Measurements from ENCODE around the gene FADS1. TPM values are rescaled to one million over a fixed set of nuclear protein-coding genes. Genes with fewer than 3 reads are reported as not detected.

Gene FADS1
- total RNA-seq, 3 donors from 2014 or later (not counting 1 experiment from before 2014, with no cell fraction given), result 9.3 to 17.2 (median 10.2) TPM

DNA sequence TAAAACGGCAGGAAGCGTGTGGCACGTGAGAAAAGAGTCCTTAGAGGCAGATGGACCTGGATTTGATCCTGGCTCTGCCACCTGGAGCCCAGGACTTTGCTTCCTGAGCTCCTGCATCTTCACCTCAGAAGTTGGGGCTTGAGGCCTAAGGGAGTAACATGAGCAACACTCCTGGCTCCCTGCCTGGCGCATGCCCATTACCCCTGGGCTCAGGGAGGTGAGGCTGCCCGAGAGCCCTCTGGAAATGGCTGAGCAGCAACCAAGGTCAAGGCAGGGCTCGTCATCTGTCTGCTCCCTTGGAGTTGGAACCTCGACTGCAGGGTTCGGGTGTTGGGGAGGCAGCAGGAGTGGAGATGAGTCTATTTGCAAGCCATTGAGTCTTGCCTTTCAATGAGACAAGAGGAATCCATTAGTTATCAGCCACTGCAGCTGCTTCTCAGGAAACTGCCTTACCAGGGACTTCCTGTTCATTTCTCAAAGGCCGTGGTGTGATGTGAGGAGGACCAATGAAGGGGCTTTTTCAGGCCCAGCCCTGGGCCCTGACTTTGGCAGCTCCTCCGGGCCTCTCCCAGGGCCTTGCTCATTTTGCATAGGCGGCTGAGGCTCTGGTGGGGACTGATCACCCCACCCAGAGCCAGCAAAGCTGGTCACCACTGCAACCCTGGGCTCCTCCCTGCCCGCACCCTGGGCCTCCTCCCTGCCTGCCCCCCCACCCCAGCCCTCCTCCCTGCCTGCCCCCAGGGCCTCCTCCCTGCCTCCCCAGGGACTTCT is 17.7 kb upstream of the FADS1 start:
- peak overlapping the region; percentile 97 to 98 for H3K27ac Mint-ChIP-seq
- peaks cover 64 to 66% of the 10 kb centered on the region in 2 donors for H3K4me1 Mint-ChIP-seq

DNA sequence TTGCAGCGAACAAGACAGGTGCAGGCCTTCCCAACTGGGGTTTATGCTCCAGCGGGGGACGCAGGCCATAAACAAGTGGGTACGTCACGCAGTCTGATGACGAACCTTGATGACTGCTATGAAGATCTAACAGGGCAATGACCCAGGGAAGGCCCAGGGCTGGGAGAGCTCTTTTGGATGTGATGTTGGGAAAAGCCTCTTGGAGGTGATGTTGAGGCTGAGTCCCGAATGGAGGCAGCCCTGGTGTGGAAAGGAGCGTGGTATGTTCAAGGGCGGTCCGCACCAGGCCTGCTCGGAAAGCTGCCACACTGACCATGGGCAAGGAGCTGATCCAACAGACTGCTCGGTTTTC is 17.1 kb upstream of the FADS1 start:
- WGBS (ENCODE audit: insufficient coverage), result 90% methylated on average over 12 of the region's 12 CpGs
- ATAC-seq (no peak), DNase-seq (no peak)
- H3K9me3 ChIP-seq (ENCODE audit: control insufficient read depth, insufficient read depth, low read length), result no peaks in the 10 kb centered on the region
- peak overlapping the region; percentile 97 to 98 for H3K27ac Mint-ChIP-seq
- H3K9me3 Mint-ChIP-seq, result no peaks in the 10 kb centered on the region
- no peak overlapping the region for H3K4me3 ChIP-seq (ENCODE audit: low read length)
- no peaks in the 10 kb centered on the region for H3K36me3 ChIP-seq (ENCODE audit: control insufficient read depth, insufficient read depth, low read length)
- no peaks in the 10 kb centered on the region for H3K27me3 ChIP-seq (ENCODE audit: control insufficient read depth, insufficient read depth, low read length)
- peak overlapping the region; percentile 79 for H3K4me3 Mint-ChIP-seq
- H3K4me1 ChIP-seq (ENCODE audit: control insufficient read depth, insufficient read depth, low read length), result peaks cover 37% of the 10 kb centered on the region
- H3K27me3 Mint-ChIP-seq (ENCODE audit: low read depth in 2 of 2), result no peaks in the 10 kb centered on the region
- intact Hi-C loops (cut with micrococcal nuclease), result loop anchor here (2.0 kb wide), 1 partner anchor 37 kb away; no protein-coding TSS in a partner anchor
- no peaks in the 10 kb centered on the region for H3K36me3 Mint-ChIP-seq
- TF ChIP-seq, protein P1, sequence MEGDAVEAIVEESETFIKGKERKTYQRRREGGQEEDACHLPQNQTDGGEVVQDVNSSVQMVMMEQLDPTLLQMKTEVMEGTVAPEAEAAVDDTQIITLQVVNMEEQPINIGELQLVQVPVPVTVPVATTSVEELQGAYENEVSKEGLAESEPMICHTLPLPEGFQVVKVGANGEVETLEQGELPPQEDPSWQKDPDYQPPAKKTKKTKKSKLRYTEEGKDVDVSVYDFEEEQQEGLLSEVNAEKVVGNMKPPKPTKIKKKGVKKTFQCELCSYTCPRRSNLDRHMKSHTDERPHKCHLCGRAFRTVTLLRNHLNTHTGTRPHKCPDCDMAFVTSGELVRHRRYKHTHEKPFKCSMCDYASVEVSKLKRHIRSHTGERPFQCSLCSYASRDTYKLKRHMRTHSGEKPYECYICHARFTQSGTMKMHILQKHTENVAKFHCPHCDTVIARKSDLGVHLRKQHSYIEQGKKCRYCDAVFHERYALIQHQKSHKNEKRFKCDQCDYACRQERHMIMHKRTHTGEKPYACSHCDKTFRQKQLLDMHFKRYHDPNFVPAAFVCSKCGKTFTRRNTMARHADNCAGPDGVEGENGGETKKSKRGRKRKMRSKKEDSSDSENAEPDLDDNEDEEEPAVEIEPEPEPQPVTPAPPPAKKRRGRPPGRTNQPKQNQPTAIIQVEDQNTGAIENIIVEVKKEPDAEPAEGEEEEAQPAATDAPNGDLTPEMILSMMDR (IDR thresholded peaks at IDR 0.05), result no peak
- peaks cover 68 to 70% of the 10 kb centered on the region in 2 donors for H3K4me1 Mint-ChIP-seq
- H3K27ac ChIP-seq (ENCODE audit: low read length), result peak overlapping the region; percentile 83

More for the DNA sequence above, 17.7 kb upstream of the FADS1 start:
- intact Hi-C loops (cut with micrococcal nuclease), result loop anchor here (2.0 kb wide), 1 partner anchor 38 kb away; no protein-coding TSS in a partner anchor
- peak overlapping the region; percentile 81 for H3K4me3 Mint-ChIP-seq
- no peaks in the 10 kb centered on the region for H3K36me3 Mint-ChIP-seq
- no peaks in the 10 kb centered on the region for H3K9me3 ChIP-seq (ENCODE audit: control insufficient read depth, insufficient read depth, low read length)
- ATAC-seq, result peak; percentile 98 to 99 (median 98)
- TF ChIP-seq, protein P1 (IDR thresholded peaks at IDR 0.05), result no peak
- 39% methylated on average over 12 of the region's 12 CpGs for WGBS (ENCODE audit: insufficient coverage)
- H3K27ac ChIP-seq (ENCODE audit: low read length), result peak overlapping the region; percentile 83
- H3K9me3 Mint-ChIP-seq, result no peaks in the 10 kb centered on the region
- no peaks in the 10 kb centered on the region for H3K27me3 ChIP-seq (ENCODE audit: control insufficient read depth, insufficient read depth, low read length)
- H3K4me3 ChIP-seq (ENCODE audit: low read length), result no peak overlapping the region
- H3K27me3 Mint-ChIP-seq (ENCODE audit: low read depth in 2 of 2), result no peaks in the 10 kb centered on the region
- H3K36me3 ChIP-seq (ENCODE audit: control insufficient read depth, insufficient read depth, low read length), result no peaks in the 10 kb centered on the region
- H3K4me1 ChIP-seq (ENCODE audit: control insufficient read depth, insufficient read depth, low read length), result peaks cover 31% of the 10 kb centered on the region
- DNase-seq, result peak; percentile 69 to 76

DNA sequence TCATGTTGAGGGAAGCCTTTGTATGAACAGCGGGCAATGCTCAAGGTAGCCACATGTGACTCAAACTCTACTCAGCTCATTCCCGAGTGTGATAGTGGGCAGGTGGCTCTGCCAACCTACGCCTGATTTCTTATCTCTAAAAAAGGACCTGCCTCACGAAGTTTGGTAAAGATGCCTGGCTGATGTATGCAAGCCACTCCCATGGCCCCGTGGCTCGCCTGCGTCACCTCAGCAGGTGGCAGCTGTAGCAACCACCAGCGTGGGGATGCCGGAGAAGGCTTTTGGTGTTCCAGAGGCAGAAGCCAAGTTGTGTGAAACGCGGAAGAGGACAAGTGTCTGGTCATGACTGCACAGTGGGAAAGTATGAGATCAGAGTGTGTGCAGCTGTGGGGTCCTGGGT is 16.7 kb upstream of the FADS1 start:
- ATAC-seq (no peak), DNase-seq (peak in 1 of 2 donors; percentile 25)
- intact Hi-C loops (cut with micrococcal nuclease), result no loop called here

More for the DNA sequence above, 16.7 kb upstream of the FADS1 start:
- peak overlapping the region; percentile 97 to 98 for H3K27ac Mint-ChIP-seq
- Histone ChIP-seq H3K36me3 (ENCODE audit: control insufficient read depth, insufficient read depth, low read length) (no peaks in the 10 kb centered on the region), H3K4me1 (ENCODE audit: control insufficient read depth, insufficient read depth, low read length) (peaks cover 41% of the 10 kb centered on the region), H3K27ac (ENCODE audit: low read length) (no peak overlapping the region), H3K9me3 (ENCODE audit: control insufficient read depth, insufficient read depth, low read length) (no peaks in the 10 kb centered on the region), H3K27me3 (ENCODE audit: control insufficient read depth, insufficient read depth, low read length) (no peaks in the 10 kb centered on the region), H3K4me3 (ENCODE audit: low read length) (no peak overlapping the region)
- peaks cover 68 to 70% of the 10 kb centered on the region in 2 donors for H3K4me1 Mint-ChIP-seq
- H3K4me3 Mint-ChIP-seq, result peak overlapping the region; percentile 79
- 87% methylated on average over 11 of the region's 11 CpGs for WGBS (ENCODE audit: insufficient coverage)
- H3K9me3 Mint-ChIP-seq, result no peaks in the 10 kb centered on the region
- H3K27me3 Mint-ChIP-seq (ENCODE audit: low read depth in 2 of 2), result no peaks in the 10 kb centered on the region
- no peaks in the 10 kb centered on the region for H3K36me3 Mint-ChIP-seq
- TF ChIP-seq, protein P1 (IDR thresholded peaks at IDR 0.05), result no peak

All from natural killer cell (primary cell).